Sigmoid colon (tissue), 4 donors: ENCODE results near the gene KIAA0513.
A peak's percentile ranks its signal among the peaks of the same experiment; 100 is the strongest.

ENCODE experiments used
- CTCF ChIP-seq, 4 experiments: fragments of 450-650 bp in 3 of 4; fragments of 200-600 bp in 1 of 4; IDR thresholded peaks; one replicate each; pipeline ENCODE4 v1.5.1; 2016 to 2019; ENCODE audit warnings: antibody characterized with exemption in 4 of 4, mild to moderate bottlenecking in 3 of 4, moderate library complexity in 2 of 4
- EP300 ChIP-seq, 4 donors: sonication (generic); formaldehyde crosslinking; IDR thresholded peaks; one replicate each; pipeline ENCODE4 v1.6.1; 2017; ENCODE audit warnings: antibody characterized with exemption in 4 of 4
- POLR2A ChIP-seq, 2 donors: fragments of 450-650 bp; IDR thresholded peaks; one replicate each; pipeline ENCODE4 v1.6.1; 2016; ENCODE audit warnings: antibody characterized with exemption in 2 of 2, mild to moderate bottlenecking in 2 of 2, moderate library complexity in 2 of 2
- POLR2AphosphoS5 ChIP-seq, 4 donors: sonication (generic); formaldehyde crosslinking; IDR thresholded peaks; one replicate each; pipeline ENCODE4 v1.6.1; 2017; ENCODE audit warnings: antibody characterized with exemption in 4 of 4

GRCh38 chr16:85086347-85087291, 59.0 kb downstream of the KIAA0513 start:
- no peak for TF ChIP-seq POLR2A (IDR thresholded peaks at IDR 0.05)
- peak in 3 of 4 experiments; percentile 68 to 88 (median 77) for TF ChIP-seq CTCF (IDR thresholded peaks at IDR 0.05)
- peak in 3 of 4 donors; percentile 30 to 59 (median 49) for TF ChIP-seq POLR2AphosphoS5 (IDR thresholded peaks at IDR 0.05)
- no peak for TF ChIP-seq EP300 (IDR thresholded peaks at IDR 0.05)
